GM21529 (cell line): Measurements from ENCODE around the gene DNLZ.

Experiments used
- ATAC-seq: cut with Tn5 transposase; IDR thresholded peaks from one replicate; pipeline ENCODE4 v1.9.1; 2021; ENCODE audit not compliant: unreplicated experiment

The DNLZ gene

DNA sequence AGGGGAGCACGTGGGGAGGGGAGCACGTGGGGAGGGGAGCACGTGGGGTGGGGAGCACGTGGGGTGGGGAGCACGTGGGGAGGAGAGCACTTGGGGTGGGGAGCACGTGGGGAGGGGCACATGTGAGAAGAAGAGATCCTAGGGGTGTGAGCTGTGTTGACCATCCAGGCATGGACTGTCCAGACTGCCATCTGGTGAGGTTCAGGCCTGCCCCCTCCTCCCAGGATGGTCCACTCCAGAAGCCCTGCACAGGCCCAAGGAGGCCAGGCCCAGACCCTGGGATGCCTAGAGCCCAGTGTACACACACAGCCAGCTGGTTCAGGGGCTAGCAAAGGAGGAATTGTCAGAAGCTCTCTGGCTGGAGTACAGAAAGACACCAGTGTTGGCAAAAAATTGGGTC is 34.1 kb upstream of the DNLZ start:
- no peak for ATAC-seq

DNA sequence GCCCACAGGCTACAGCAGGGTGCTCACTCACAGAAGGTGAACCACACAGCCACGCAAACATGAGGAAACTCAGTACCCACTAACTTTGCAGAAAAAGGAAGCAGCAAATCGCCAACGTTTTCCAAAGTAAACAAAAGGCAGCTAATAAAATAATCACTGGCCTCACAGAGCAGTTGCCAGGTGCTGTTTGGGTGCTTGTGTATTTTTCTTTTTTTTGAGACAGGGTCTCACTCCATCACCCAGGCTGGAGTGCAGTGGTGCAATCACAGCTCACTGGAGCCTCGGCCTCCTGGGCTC is 32.6 kb upstream of the DNLZ start:
- ATAC-seq = no peak

DNA sequence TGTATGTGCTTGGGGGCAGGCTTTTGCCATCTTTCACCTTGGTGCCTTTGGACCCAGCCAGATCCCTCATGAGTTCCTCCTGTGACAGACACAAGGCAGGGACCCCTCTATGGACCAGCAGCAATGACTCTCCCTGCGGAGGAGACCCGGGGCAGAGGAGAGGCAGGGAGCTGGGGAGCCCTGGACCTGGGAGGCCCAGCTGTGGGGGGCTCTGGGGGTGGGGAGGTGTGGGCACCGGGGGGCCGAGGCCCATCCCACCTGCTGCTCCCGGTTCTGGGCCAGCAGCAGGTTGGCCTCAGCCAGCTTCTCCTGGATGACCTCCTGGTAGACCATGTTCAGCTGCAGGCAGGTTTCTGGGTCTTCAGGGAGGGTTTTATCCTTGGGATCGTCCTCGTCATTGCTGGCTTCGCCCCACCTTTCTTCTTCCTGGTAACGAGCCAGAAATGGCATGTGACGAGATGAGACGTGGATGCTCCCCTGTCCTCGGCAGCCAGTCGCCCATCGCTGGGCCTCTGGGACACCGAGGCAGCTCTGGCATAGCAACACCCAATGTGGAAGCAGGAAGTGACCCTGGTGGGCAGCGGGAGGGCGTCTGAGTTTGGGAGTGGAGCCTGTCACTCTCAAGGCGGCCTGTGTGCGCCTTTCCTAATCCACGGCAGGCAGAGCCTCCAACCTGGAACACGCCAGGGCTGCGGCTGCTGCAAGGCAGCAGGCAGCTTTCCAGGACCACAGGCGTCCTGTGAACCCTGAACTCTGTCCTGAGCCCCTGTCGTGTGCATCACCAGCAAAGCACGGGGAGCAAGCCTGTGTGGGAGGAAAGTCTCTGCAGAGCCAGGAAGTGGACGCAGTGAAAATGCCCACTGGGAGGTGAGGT is 32.0 kb upstream of the DNLZ start:
- ATAC-seq = no peak

DNA sequence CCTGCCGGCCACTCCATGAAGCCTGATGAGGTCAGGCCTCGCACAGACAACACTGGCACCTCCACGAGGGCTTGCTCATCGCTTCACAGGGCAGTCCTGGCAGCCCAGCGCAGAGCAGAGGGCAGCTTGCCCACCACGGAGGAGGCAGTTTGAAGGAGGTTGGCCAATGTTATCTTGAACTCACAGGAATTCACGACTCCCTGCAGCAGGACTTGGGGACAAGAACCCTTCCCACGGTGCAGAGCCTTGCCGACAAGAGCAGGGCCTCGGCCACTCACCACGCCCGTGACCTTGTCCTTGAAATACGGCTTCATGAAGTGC is 31.4 kb upstream of the DNLZ start:
- ATAC-seq = no peak

DNA sequence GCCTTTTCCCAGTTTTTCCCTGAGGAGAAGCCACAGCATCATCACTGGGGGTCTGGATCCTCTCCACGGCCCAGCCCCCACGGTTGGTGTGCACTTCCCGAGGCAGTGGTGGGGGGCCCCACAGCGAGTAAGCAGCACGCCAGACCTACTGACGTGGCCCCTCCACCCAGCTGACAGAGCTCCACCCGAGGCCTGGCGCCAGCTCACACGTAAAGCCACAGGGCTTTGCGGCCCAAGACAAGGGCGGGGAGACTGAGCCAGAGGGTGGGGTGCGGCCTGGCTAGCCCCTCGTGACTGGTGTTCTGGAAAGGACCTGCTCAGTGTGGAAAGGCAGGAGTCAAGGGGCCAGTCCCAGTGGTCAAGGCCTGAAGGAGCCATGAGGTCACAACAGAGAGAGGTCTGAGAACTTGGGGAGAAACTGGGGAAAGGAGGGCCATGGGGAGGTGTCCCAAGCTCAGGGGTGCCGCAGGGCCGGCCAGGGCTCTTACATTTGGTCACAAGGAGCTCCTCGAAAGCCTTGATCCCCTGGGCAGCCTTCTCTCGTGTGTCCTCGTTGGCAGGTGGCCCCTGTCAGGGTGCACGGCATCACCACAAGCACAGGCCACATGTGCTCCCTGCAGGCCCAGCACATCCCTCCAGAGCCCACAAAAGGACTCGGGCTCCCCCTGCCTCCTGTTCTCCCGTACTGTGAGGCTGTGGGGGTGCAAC is 30.9 kb upstream of the DNLZ start:
- no peak for ATAC-seq

DNA sequence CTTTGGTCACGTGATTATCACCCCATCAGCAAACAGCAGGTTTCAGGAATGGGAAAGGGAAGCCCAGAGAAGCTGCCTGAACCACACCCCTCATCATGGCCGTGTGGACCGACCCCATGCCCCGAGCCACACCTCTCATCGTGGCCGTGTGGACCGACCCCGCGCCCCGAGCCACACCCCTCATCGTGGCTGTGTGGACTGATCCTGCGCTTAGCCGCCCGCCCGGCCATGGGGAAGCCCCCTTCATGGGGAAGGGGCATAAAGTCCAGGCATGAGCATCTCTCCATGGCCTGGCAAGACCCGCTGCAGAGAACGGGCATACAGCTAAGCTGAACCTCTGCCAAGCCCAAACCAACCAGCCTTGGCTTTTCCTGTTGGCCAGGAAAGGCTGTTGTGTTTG is 30.0 kb upstream of the DNLZ start:
- no peak for ATAC-seq

DNA sequence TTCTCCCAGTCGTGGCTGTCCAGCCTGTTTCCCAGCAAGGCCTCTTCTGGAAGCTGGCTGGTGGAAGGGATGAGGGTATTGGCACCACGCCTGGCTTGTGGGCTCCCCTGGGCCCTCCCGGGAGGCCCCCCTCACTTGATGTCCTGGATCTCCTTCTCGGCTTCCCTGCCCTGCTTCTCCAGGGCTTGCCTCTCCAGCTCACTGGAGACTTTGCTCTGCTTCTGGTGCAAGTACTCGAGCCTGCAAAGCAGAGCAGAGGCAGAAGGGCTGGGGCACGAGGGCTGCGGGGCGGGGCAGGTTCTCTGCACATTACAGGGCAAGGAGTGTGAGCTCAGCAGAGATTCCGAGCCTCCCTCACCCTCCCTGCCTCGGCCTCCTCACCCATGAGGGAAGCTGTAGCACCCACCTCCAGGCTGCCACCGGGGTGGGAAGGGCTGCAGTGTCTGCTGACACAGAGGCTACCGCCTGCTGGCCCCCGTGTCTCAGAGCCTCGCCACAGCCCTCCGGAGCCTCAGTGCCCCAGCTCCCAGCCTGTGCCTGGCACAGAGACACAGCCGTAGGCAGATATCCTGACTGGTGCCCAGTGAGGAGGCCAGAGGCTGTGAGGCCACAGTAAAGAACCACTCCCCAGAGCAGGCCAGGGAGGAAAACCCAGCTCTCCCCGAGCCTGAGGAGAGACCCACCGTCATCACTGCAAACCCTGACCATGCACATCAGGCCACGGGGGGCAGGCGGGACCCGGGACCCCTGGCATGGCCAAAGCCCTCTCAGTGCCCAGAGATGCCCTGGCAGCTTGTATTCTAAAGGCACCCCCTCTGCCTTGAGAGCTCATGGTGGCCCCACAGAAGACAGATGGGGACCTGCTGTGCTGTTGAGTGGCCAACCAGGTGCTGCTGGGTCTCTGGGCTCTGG is 29.2 kb upstream of the DNLZ start:
- no peak for ATAC-seq

DNA sequence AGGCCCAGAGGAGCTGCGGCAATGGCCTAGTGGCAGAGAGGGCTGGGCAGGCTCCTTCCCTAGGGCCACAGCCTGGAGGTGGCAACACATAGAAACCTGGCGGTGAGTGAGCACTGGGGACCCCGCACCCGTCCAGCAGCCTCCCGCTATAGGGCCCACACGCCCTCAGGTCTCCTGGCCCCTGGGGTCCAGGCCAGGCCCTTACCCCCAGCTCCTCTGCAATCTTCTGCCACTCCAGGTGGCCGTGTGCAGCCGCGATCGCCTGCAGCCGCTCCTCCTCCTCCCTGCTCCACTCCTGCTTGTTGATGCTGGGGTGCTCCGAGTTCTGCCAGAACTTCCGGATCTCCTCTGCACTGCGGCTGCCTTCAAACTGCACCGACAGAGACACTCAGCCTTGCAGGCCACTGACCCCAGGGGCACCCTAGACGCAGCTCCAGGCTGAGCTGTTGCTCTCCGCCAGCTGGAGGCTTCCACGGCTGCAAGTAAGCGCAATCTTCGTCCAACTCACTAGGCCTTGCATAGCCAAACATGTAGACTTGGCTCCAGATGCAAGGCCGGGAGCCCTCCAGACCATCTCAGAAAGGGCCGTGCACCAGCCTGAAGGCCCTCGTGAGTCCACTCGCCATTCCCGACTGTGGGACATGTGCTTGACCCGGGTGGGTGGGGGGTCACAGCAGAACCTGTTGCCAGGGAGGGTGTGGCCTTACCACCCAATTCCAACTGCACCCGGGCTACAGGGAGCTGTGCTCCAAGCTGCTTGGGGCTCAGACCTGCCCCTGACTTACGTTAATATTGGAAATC is 28.4 kb upstream of the DNLZ start:
- ATAC-seq = no peak

DNA sequence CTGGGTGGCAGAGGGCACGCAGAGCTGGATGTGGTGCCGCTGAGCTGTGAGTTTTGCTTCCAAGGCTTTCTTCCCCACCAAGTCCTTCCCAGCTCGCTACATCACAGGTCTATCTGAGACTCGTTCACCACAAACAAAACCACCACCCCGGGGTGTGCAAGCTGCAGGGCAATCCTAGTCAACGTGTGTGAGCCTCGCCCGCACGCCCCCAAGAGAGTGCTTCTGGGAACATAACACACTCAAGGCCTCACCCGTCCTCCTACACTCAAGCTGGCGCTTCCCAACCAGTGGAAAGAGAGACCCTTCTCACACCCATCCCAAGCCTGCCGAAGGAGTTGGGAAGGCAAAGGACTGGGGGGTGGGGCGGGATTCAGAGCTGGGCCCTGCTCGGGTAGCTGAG is 25.9 kb upstream of the DNLZ start:
- no peak for ATAC-seq

DNA sequence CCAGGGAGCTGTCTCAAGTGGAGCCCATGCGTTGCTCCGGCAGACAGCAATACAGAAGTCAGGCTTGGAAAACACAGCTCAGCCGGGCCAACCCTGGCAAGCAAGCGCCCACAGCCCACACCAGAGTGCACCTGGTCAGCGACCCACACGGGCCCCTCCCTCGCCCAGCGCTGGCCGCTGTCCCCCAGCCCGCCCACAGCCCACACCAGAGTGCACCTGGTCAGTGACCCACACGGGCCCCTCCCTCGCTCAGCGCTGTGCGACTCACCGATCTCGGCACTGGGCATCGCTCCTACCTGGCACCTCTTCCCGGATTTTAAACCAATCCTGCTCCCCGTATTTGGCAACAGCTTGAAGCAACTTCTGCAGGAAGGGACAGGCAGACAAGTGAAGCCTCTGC is 23.7 kb upstream of the DNLZ start:
- ATAC-seq = no peak

DNA sequence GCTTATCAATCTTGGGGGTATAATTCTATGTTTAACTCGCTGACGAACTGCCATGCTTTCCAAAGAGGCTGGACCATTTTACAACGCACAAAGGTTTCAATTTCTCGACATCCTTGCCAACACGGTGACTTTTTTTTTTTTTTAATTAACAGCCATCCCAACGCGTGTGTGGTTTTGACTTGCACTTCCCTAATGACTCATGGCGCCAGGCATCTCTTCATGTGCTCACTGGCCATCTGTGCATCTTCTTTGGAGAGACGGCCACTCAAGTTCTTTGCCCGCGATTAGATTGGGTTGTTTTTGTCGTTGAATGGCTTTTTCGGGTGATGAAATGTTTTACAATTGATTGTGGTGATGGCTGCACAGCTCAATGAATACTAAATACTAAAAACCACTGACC is 22.5 kb upstream of the DNLZ start:
- ATAC-seq = no peak

DNA sequence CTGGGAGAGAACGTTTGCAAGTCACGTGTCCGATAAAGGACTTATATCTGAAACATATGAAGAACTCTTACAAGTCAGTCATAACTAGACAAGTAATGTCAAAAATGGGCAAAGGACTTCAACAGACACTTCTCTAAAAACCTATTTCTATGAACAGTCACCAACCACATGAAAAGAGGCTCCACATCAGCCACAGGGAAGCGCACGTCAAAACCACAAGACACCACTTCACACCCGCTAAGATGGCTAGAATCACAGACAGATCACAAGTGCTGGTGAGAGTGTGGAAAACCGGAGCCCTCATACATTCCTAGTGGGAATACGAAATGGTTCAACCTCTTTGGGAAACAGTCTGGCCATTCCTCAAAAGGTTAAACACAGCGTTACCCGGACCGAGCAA is 21.5 kb upstream of the DNLZ start:
- ATAC-seq = no peak

DNA sequence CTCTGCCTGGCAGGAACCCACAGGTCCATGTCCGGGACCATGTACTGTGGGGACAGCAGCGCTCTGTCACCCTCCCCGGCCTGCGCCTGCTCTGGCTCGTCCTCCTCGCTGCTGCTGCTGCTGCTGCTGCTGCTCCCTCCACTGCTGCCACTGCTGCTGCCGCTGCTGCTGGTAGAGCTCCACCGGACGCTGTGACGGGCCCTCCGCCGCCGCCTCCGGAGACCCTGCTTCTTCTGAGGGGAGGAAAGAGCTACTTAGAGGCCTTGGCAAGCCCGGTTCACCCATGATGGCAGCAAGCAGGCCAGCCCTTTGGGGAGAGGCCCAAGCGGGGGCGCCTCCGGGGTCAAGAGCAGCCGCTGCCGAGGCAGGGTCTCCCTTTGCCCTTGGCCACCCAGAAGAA is 19.9 kb upstream of the DNLZ start:
- no peak for ATAC-seq

DNA sequence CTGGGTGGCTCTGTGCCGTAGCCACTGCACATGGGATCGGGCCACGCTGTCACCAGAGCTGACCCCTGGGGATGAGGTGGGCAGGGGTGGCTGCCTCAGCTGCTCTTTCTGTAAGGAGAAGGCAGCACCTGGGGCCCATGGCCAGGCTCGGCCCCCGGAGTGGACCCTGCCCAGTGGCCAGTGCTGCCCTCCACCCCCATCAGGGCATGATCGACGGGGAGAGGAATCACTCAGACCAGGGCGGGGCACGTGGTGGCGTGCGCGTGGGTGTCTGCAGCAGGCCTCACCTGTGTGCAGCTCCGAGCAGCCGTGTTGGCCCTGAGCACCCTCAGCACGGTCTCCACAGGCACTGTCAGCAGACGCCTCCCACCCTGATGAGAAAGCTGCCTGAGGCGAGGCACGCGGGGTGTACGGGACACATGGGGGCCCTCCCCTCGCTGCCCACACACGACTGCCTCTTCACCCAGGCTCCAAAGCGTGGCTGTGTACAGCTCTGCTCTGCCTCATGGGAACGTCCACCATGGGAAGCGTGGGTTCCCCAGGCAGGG is 18.5 kb upstream of the DNLZ start:
- no peak for ATAC-seq

DNA sequence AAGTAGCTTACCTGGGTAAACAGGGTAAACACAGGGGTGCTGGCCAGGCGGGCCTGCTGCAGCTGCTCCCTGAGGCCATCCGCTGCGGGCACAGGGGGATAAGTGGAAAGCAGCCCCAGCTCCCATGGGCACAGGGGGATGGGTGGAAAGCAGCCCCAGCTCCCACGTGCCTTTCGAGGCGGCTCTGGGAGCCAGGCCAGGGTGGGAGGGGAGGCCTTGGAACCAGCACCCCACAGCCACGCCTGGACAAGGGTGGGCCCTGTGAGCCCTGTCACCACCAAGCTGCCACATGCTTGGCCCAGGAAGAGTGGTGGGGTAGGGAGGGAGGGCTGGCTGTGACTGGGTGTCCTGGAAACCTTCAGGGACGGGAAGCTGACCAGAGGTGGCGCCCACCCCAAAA is 17.8 kb upstream of the DNLZ start:
- ATAC-seq = no peak

DNA sequence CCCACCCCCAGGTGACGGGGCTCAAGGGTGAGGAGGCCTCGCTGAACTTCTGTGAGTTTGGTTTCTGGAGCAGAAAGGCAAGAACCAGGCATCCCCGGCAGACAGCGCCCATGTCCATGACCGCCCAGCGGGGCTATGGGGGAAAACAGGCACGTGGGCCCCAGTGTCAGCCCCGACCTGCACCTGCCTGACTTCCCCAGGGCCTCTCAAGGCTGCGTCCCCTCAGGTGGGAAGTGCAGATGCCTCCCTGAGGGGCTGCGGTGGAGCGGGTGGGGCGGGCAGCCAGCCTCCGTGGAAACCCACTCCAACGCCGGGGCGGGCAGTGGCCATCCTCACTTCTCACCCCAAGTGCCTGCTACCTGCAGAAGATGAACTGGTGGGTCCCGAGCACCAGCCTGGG is 16.8 kb upstream of the DNLZ start:
- ATAC-seq = no peak

DNA sequence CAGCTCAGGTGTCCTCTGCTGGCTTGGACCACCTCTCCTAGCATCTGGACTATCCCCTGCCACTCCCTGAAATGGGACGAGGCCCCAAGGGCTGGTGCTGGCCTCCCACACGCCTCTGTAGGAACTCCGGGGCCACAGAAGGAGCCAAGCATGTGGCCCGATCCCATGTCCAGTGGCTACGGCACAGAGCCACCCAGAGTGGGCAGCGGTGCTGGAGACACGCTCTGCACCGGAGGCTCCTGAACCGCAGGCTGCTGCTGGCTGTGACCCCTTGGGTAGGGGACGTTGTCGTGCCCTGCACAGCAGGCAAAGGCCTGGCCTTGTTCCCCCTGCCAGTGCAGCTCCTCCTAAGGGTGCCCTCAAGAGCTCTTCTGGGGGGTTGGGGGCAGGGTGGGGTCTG is 16.3 kb upstream of the DNLZ start:
- no peak for ATAC-seq

DNA sequence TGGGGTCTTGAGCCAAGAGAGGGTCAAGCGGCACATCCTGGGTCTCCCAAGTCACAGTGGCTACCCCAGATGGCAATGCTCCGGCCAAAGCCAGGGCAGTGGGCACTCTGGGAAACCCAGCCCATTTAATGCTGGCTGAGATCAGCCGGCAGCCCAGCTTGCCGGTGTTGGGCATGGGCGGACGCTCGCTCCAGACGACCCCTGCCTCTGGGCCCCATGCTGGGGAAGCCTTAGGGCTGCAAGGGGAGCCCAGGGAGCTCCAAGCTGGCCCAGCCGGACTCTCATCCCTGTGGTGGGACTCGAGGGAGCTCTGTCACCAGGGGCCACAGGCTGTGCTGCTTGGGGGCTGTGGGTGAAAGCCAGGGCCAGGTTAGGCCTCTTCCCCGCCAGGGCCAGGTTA is 15.9 kb upstream of the DNLZ start:
- no peak for ATAC-seq

DNA sequence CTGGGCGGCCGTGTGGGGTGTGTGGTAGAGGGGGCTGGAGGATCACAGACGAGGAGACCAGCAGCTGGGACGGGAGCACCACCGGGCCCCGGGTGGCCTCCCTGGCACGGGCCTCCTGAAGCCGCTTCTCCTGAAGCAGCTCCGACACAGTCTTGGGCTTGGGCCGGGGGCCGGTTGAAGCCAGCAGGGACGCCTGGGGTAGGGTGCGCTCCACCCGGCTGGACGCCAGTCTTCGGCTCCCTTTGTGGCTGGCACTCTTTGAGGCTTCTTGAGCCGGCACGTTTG is 15.4 kb upstream of the DNLZ start:
- no peak for ATAC-seq

DNA sequence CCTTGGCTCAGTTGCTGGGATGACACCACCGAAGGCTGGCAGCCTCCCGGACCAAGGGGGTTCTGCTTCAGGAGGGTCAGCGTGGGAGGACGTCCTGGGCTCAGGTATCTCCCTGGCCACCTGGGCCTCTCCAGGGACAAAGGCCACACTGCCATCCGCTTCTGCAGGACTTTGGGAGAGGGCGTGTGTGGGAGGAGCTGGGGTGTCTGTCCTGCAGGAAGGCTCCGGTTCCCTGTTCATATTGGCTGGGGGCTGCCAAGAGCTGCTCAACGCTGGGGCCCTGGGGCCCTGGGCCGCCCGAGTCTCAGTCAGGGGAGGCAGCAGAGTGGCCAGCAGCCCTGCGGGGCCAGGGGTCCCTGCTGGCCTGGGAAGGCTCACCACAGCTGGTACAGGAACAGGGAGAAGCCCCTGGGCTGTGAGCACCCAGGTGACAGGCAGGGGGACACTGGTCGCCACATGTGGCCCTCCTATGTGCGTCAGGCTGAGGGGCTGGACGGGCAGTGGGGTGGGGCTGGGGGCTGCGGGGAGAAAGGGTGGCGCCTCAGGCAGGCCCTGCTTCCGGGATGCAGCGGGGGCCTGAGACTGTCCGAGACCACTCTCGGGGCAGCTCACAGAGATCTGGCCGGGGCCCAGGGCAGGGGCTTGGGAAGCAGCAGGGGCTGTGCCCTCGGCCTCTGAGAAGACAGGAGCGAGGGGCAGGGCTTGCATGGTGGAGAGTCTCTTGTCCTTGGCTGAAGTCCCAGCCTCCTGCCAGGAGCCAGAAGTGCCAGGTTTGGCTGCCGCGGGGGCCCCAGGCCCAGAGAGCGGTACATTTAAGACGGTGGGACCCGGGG is 14.8 kb upstream of the DNLZ start:
- no peak for ATAC-seq
